AG04450 (cell line): ENCODE data around the gene GRIN1. TPM values are rescaled to one million over a fixed set of nuclear protein-coding genes. Genes with fewer than 3 reads are reported as not detected.

ENCODE experiments used
- CTCF ChIA-PET: fragments of 300-600, 350-600 bp; formaldehyde crosslinking; extraction: SDS; loops from one replicate; lab custom pipeline; 2022; ENCODE audit warnings: antibody characterized with exemption, inconsistent platforms; lab: Charles Lee
- POLR2A ChIA-PET: fragments of 350-600 bp; formaldehyde crosslinking; extraction: SDS; loops from one replicate; lab custom pipeline; 2021; ENCODE audit warnings: antibody characterized with exemption, inconsistent platforms; lab: Yijun Ruan, JAX
- DNase-seq: peaks from one replicate; pipeline ENCODE4 v3.0.0-alpha.2; 2011; ENCODE audit warnings: low read depth, low spot score
- H3K27ac ChIP-seq: one replicate; pipeline ENCODE4 v1.5.1; 2012; ENCODE audit warnings: low read depth, low read length, control low read depth
- H3K27me3 ChIP-seq: one replicate; pipeline ENCODE4 v1.6.0; 2012; ENCODE audit warnings: low read length; ENCODE audit not compliant: control insufficient read depth, insufficient read depth
- H3K4me3 ChIP-seq: 2 replicates; pipeline ENCODE4 v1.5.1; 2011; ENCODE audit warnings: mild to moderate bottlenecking, low read depth, low read length, control low read depth
- H3K9me3 ChIP-seq: 2 replicates; pipeline ENCODE4 v1.5.1; 2012; ENCODE audit warnings: low read length; ENCODE audit not compliant: control insufficient read depth, insufficient read depth
- CTCF ChIP-seq: IDR thresholded peaks from 2 replicates; pipeline ENCODE4 v1.5.1; 2011; ENCODE audit warnings: low read depth, low read length, control low read depth, inconsistent platforms
- polyA plus RNA-seq: library from polyadenylated mRNA; depleted of rRNA; stranded (reverse); fragments of >200 nt; gene quantifications from 2 replicates; pipeline ENCODE4 v1.2.3, GENCODE V29; 2011

Gene GRIN1
- polyA plus RNA-seq, 1 experiment: not detected

- no peaks in the 10 kb centered on the region; the same call in 1 of the 2 replicates for H3K9me3 ChIP-seq
- CTCF ChIA-PET: no interaction called here
- no peak for DNase-seq
- no peak for TF ChIP-seq CTCF
- H3K4me3 ChIP-seq: no peak overlapping the region
- no peak overlapping the region for H3K27ac ChIP-seq
- POLR2A ChIA-PET: no interaction called here
- H3K27me3 ChIP-seq: peaks cover 37% of the 10 kb centered on the region
Measured at GRCh38 chr9:137143459-137143858, 4.5 kb downstream of the GRIN1 start.

- Histone ChIP-seq H3K9me3 (peaks cover 8% of the 10 kb centered on the region; the same call in 1 of the 2 replicates), H3K27ac (no peak overlapping the region), H3K27me3 (peaks cover 20% of the 10 kb centered on the region), H3K4me3 (no peak overlapping the region)
- DNase-seq: no peak
- CTCF ChIA-PET: no interaction called here
- no peak for TF ChIP-seq CTCF
- POLR2A ChIA-PET: no interaction called here
Measured at GRCh38 chr9:137145731-137146526, 7.0 kb downstream of the GRIN1 start.

GRCh38 chr9:137146527-137146918, 7.6 kb downstream of the GRIN1 start:
- TF ChIP-seq CTCF: no peak
- Histone ChIP-seq H3K27ac (no peak overlapping the region), H3K4me3 (no peak overlapping the region), H3K9me3 (peaks cover 10% of the 10 kb centered on the region; the same call in 1 of the 2 replicates), H3K27me3 (peaks cover 16% of the 10 kb centered on the region)
- ChIA-PET CTCF (no interaction called here), POLR2A (no interaction called here)
- no peak for DNase-seq

- H3K9me3 ChIP-seq: peaks cover 10% of the 10 kb centered on the region; the same call in 1 of the 2 replicates
- DNase-seq: no peak
- CTCF ChIA-PET: no interaction called here
- no peak overlapping the region for H3K4me3 ChIP-seq
- H3K27ac ChIP-seq: no peak overlapping the region
- no peak for TF ChIP-seq CTCF
- POLR2A ChIA-PET: no interaction called here
- peaks cover 14% of the 10 kb centered on the region for H3K27me3 ChIP-seq
Measured at GRCh38 chr9:137147091-137147792, 8.3 kb downstream of the GRIN1 start.

- ChIA-PET CTCF (no interaction called here), POLR2A (no interaction called here)
- Histone ChIP-seq H3K27me3 (peaks cover 12% of the 10 kb centered on the region), H3K27ac (no peak overlapping the region), H3K9me3 (peaks cover 14% of the 10 kb centered on the region; the same call in 1 of the 2 replicates), H3K4me3 (no peak overlapping the region)
- TF ChIP-seq CTCF: no peak
- DNase-seq: no peak
Measured at GRCh38 chr9:137147793-137148160, 8.8 kb downstream of the GRIN1 start.
